ENCODE results near the gene CUL2. TPM values are rescaled to one million over a fixed set of nuclear protein-coding genes. Genes with fewer than 3 reads are reported as not detected.

Gene CUL2
- total RNA-seq, 1 experiment from 2014 or later = 68.0 TPM

- Mint-ChIP-seq H3K9me3 (ENCODE audit: unreplicated experiment) (no peaks in the 10 kb centered on the region), H3K27me3 (ENCODE audit: insufficient read depth, unreplicated experiment) (no peaks in the 10 kb centered on the region), H3K27ac (ENCODE audit: unreplicated experiment) (no peak overlapping the region), H3K4me1 (ENCODE audit: low read depth, unreplicated experiment) (peaks cover 6% of the 10 kb centered on the region), H3K4me3 (ENCODE audit: unreplicated experiment) (no peak overlapping the region), H3K36me3 (ENCODE audit: insufficient read depth, unreplicated experiment) (peaks cover 11% of the 10 kb centered on the region)
- ChIA-PET CTCF (no interaction called here), POLR2A (no interaction called here)
- no TSS peak for BruUV-seq (replicated peaks)
- H3K4me3 ChIP-seq (ENCODE audit: low read depth, low read length) = no peak overlapping the region
- DNase-seq = no peak
- intact Hi-C loops (cut with micrococcal nuclease; ENCODE audit: unreplicated experiment) = loop anchor here (10.0 kb wide), 1 partner anchor 55 kb away; no protein-coding TSS in a partner anchor
- H3K36me3 ChIP-seq (ENCODE audit: control insufficient read depth, insufficient read depth, low read length) = no peaks in the 10 kb centered on the region
- H3K9me3 ChIP-seq = no peaks in the 10 kb centered on the region
- TF ChIP-seq, protein P1, sequence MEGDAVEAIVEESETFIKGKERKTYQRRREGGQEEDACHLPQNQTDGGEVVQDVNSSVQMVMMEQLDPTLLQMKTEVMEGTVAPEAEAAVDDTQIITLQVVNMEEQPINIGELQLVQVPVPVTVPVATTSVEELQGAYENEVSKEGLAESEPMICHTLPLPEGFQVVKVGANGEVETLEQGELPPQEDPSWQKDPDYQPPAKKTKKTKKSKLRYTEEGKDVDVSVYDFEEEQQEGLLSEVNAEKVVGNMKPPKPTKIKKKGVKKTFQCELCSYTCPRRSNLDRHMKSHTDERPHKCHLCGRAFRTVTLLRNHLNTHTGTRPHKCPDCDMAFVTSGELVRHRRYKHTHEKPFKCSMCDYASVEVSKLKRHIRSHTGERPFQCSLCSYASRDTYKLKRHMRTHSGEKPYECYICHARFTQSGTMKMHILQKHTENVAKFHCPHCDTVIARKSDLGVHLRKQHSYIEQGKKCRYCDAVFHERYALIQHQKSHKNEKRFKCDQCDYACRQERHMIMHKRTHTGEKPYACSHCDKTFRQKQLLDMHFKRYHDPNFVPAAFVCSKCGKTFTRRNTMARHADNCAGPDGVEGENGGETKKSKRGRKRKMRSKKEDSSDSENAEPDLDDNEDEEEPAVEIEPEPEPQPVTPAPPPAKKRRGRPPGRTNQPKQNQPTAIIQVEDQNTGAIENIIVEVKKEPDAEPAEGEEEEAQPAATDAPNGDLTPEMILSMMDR (IDR thresholded peaks at IDR 0.05; ENCODE audit: insufficient read depth in 1 of 2, low read depth in 1 of 2, low read length in 1 of 2, severe bottlenecking in 1 of 2, unreplicated experiment in 1 of 2) = no peak
- no peaks in the 10 kb centered on the region for H3K27me3 ChIP-seq (replicated peaks; ENCODE audit: control insufficient read depth, insufficient read depth, low read length)
- peaks cover 21% of the 10 kb centered on the region for H3K4me1 ChIP-seq
These were observed 90.6 kb downstream of the CUL2 start for GRCh38 chr10:34999532-34999931.

DNA sequence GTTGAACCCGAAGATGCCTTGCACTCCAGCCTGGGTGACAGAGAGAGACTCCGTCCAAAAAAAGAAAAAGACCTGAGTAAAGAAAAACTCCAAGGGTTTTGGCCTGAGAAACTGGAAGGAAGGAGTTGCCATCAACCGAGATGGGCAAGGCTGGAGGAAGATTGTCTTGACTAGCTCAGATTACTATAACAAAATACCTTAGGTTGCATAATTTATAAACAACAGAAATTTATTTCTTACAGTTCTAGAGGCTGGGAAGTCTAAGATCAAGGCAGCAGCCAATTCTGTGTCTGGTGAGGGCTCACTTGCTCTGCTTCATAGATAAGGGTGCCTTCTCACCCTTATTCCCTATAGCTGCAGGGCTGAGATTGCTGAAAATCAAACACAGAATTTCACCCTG, 91.2 kb downstream of the CUL2 start:
- Mint-ChIP-seq H3K9me3 (ENCODE audit: unreplicated experiment) (no peaks in the 10 kb centered on the region), H3K27me3 (ENCODE audit: insufficient read depth, unreplicated experiment) (no peaks in the 10 kb centered on the region), H3K36me3 (ENCODE audit: insufficient read depth, unreplicated experiment) (peaks cover 13% of the 10 kb centered on the region), H3K27ac (ENCODE audit: unreplicated experiment) (no peak overlapping the region), H3K4me1 (ENCODE audit: low read depth, unreplicated experiment) (peaks cover 12% of the 10 kb centered on the region), H3K4me3 (ENCODE audit: unreplicated experiment) (no peak overlapping the region)
- no peaks in the 10 kb centered on the region for H3K9me3 ChIP-seq
- intact Hi-C loops (cut with micrococcal nuclease; ENCODE audit: unreplicated experiment) = loop anchor here (10.0 kb wide), 1 partner anchor 56 kb away; no protein-coding TSS in a partner anchor
- BruUV-seq (replicated peaks) = no TSS peak
- DNase-seq = no peak
- H3K36me3 ChIP-seq (ENCODE audit: control insufficient read depth, insufficient read depth, low read length) = no peaks in the 10 kb centered on the region
- TF ChIP-seq, protein P1 (IDR thresholded peaks at IDR 0.05; ENCODE audit: insufficient read depth in 1 of 2, low read depth in 1 of 2, low read length in 1 of 2, severe bottlenecking in 1 of 2, unreplicated experiment in 1 of 2) = no peak
- ChIA-PET CTCF (no interaction called here), POLR2A (no interaction called here)
- H3K4me1 ChIP-seq = peaks cover 27% of the 10 kb centered on the region
- no peak overlapping the region for H3K4me3 ChIP-seq (ENCODE audit: low read depth, low read length)
- no peaks in the 10 kb centered on the region for H3K27me3 ChIP-seq (replicated peaks; ENCODE audit: control insufficient read depth, insufficient read depth, low read length)

GRCh38 chr10:34996843-34997242, 93.3 kb downstream of the CUL2 start:
- Mint-ChIP-seq H3K27me3 (ENCODE audit: insufficient read depth, unreplicated experiment) (no peaks in the 10 kb centered on the region), H3K4me1 (ENCODE audit: low read depth, unreplicated experiment) (peaks cover 19% of the 10 kb centered on the region), H3K27ac (ENCODE audit: unreplicated experiment) (no peak overlapping the region), H3K9me3 (ENCODE audit: unreplicated experiment) (no peaks in the 10 kb centered on the region), H3K4me3 (ENCODE audit: unreplicated experiment) (no peak overlapping the region), H3K36me3 (ENCODE audit: insufficient read depth, unreplicated experiment) (peaks cover 13% of the 10 kb centered on the region)
- ChIA-PET POLR2A (no interaction called here), CTCF (no interaction called here)
- Histone ChIP-seq H3K36me3 (ENCODE audit: control insufficient read depth, insufficient read depth, low read length) (no peaks in the 10 kb centered on the region), H3K4me1 (peaks cover 36% of the 10 kb centered on the region), H3K4me3 (ENCODE audit: low read depth, low read length) (no peak overlapping the region), H3K9me3 (no peaks in the 10 kb centered on the region), H3K27me3 (replicated peaks; ENCODE audit: control insufficient read depth, insufficient read depth, low read length) (no peaks in the 10 kb centered on the region)
- BruUV-seq (replicated peaks) = no TSS peak
- intact Hi-C loops (cut with micrococcal nuclease; ENCODE audit: unreplicated experiment) = loop anchor here (10.0 kb wide), 1 partner anchor 58 kb away; no protein-coding TSS in a partner anchor
- TF ChIP-seq, protein P1 (IDR thresholded peaks at IDR 0.05; ENCODE audit: insufficient read depth in 1 of 2, low read depth in 1 of 2, low read length in 1 of 2, severe bottlenecking in 1 of 2, unreplicated experiment in 1 of 2) = no peak
- no peak for DNase-seq

Data from Caco-2 (cell line).